Suprapubic skin (tissue), 3 donors: Measurements from ENCODE around the gene C2CD4C.

Source experiments
- CTCF ChIP-seq, 2 donors: fragments of 200-600 bp in 1 of 2; fragments of 450-650 bp in 1 of 2; sonication (generic) in 1 of 2; IDR thresholded peaks; one replicate each; pipeline ENCODE4 v1.5.1; 2016 to 2019; ENCODE audit warnings: antibody characterized with exemption in 2 of 2, mild to moderate bottlenecking in 1 of 2, moderate library complexity in 1 of 2
- EP300 ChIP-seq: sonication (generic); formaldehyde crosslinking; IDR thresholded peaks from one replicate; pipeline ENCODE4 v1.6.1; 2017; ENCODE audit warnings: antibody characterized with exemption

GRCh38 chr19:370641-371330 lies 38.2 kb downstream of the C2CD4C start:
- TF ChIP-seq CTCF (IDR thresholded peaks at IDR 0.05): no peak
- no peak for TF ChIP-seq EP300
